Mammary epithelial cell (primary cell): ENCODE measurements around the gene ANKRD11.

ENCODE experiments used
- EZH2 ChIP-seq: IDR thresholded peaks from 2 replicates; pipeline ENCODE4 v1.6.1; 2012; ENCODE audit warnings: low read length, inconsistent platforms, borderline replicate concordance
- TF ChIP-seq, protein P1 (sequence below), 2 donors: IDR thresholded peaks in 1 of 2; conservative IDR thresholded peaks in 1 of 2; 2 replicates each; pipeline ENCODE4 v1.5.1; 2011 to 2012; ENCODE audit warnings: inconsistent platforms in 2 of 2, low read length in 2 of 2, mild to moderate bottlenecking in 2 of 2, control low read depth in 1 of 2, low read depth in 1 of 2; ENCODE audit not compliant: insufficient read depth in 1 of 2; ENCODE audit errors: extremely low read depth in 1 of 2

DNA sequence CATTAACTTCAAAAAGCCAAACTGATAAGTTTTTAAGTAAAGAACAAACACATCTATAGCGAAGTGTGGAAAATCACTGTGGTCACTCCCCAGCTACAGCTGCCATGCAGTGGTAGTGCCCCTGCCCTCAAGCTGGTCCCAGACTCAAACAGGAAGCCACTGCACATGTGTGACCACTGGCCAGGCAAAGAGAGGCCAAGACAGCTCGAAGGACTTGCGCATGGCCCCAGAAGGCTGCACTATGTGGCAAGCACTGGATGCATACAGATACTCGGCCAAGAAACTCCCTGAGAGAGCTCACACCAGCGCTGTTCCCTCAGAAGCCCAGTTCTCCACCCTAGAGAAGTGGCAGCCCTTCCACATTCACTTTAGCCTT, 82.4 kb downstream of the ANKRD11 start:
- TF ChIP-seq, protein P1, sequence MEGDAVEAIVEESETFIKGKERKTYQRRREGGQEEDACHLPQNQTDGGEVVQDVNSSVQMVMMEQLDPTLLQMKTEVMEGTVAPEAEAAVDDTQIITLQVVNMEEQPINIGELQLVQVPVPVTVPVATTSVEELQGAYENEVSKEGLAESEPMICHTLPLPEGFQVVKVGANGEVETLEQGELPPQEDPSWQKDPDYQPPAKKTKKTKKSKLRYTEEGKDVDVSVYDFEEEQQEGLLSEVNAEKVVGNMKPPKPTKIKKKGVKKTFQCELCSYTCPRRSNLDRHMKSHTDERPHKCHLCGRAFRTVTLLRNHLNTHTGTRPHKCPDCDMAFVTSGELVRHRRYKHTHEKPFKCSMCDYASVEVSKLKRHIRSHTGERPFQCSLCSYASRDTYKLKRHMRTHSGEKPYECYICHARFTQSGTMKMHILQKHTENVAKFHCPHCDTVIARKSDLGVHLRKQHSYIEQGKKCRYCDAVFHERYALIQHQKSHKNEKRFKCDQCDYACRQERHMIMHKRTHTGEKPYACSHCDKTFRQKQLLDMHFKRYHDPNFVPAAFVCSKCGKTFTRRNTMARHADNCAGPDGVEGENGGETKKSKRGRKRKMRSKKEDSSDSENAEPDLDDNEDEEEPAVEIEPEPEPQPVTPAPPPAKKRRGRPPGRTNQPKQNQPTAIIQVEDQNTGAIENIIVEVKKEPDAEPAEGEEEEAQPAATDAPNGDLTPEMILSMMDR (conservative IDR thresholded peaks at IDR 0.05 in 1 of 2, IDR thresholded peaks at IDR 0.05 in 1 of 2; ENCODE audit: extremely low read depth in 1 of 2, insufficient read depth in 1 of 2, low read depth in 1 of 2, low read length in 2 of 2) = no peak
- no peak for TF ChIP-seq EZH2
